Colonic mucosa (tissue), 4 donors: ENCODE results near the gene CENPA. TPM values are rescaled to one million over a fixed set of nuclear protein-coding genes. Genes with fewer than 3 reads are reported as not detected.

ENCODE experiments used
- DNase-seq: peaks from one replicate; pipeline ENCODE4 v3.0.0-alpha.2; 2020
- H3K27ac ChIP-seq: fragments of 200-600 bp; one replicate; pipeline ENCODE4 v1.8.0; 2021
- H3K27me3 ChIP-seq: fragments of 200-600 bp; one replicate; pipeline ENCODE4 v1.8.0; 2021
- H3K36me3 ChIP-seq: fragments of 200-600 bp; one replicate; pipeline ENCODE4 v1.8.0; 2021
- H3K4me1 ChIP-seq: fragments of 200-600 bp; one replicate; pipeline ENCODE4 v1.8.0; 2021; ENCODE audit warnings: mild to moderate bottlenecking
- H3K4me3 ChIP-seq: fragments of 200-600 bp; one replicate; pipeline ENCODE4 v1.8.0; 2021
- H3K9ac ChIP-seq, 2 donors: one replicate each; pipeline ENCODE4 v1.7.0; 2013; ENCODE audit warnings: control low read depth in 2 of 2, low read depth in 2 of 2, low read length in 2 of 2
- H3K9me3 ChIP-seq: fragments of 200-600 bp; one replicate; pipeline ENCODE4 v1.8.0; 2021
- CTCF ChIP-seq: fragments of 200-600 bp; IDR thresholded peaks from one replicate; pipeline ENCODE4 v1.8.0; 2022; ENCODE audit warnings: antibody characterized with exemption, mild to moderate bottlenecking
- intact Hi-C: fragments of 100-400 bp; cut with DNase I; formaldehyde crosslinking; loops from one replicate; pipeline ENCODE4 v1.14.1; 2022
- total RNA-seq, 2 donors: library from RNA; stranded (reverse); fragmentation: NEBNext Ultra II Directional in 1 of 2; extraction: Animal tissue kit (Norgen Biotek cat#: 25700) in 1 of 2; gene quantifications; one replicate each; pipeline ENCODE4 v1.2.1, GENCODE V29; 2021
- donor health status: healthy.
- donor health status: DM: no; HTN: no; CAD: no.
- donor health status: DM: no; HTN: no; CAD: no.

Gene CENPA
- total RNA-seq, 2 donors from 2014 or later = 6.5 to 22.7 TPM

GRCh38 chr2:26764078-26764887 lies 21.6 kb upstream of the CENPA start, which contains the start of gene SLC35F6:
TSS of gene SLC35F6 (plus strand) at chr2:26764284. CDS start at chr2:26764350, 66 bp downstream.
- peaks cover 8% of the 10 kb centered on the region for H3K4me1 ChIP-seq

GRCh38 chr2:26764906-26765305 lies 20.9 kb upstream of the CENPA start:
- Histone ChIP-seq H3K4me1 (peaks cover 8% of the 10 kb centered on the region), H3K9me3 (no peaks in the 10 kb centered on the region), H3K36me3 (no peaks in the 10 kb centered on the region), H3K27me3 (no peaks in the 10 kb centered on the region), H3K9ac (peak overlapping the region; percentile 94 to 99), H3K4me3 (peak overlapping the region; percentile 94), H3K27ac (peak overlapping the region; percentile 74)
- intact Hi-C loops = no loop called here
- DNase-seq = no peak
- TF ChIP-seq CTCF = no peak

More at GRCh38 chr2:26764078-26764887, 21.6 kb upstream of the CENPA start, which contains the start of gene SLC35F6:
- no peaks in the 10 kb centered on the region for H3K27me3 ChIP-seq
- intact Hi-C loops = no loop called here
- H3K4me3 ChIP-seq = peak within 1 kb of the TSS; percentile 94
- H3K9me3 ChIP-seq = no peaks in the 10 kb centered on the region
- H3K27ac ChIP-seq = peak within 1 kb of the TSS; percentile 74
- no peak for TF ChIP-seq CTCF
- no peaks in the 10 kb centered on the region for H3K36me3 ChIP-seq
- peak; percentile 84 for DNase-seq
- H3K9ac ChIP-seq = peak within 1 kb of the TSS; percentile 94 to 99

GRCh38 chr2:26765475-26766200 lies 20.2 kb upstream of the CENPA start:
- Histone ChIP-seq H3K36me3 (no peaks in the 10 kb centered on the region), H3K9ac (peak overlapping the region in 1 of 2 donors; percentile 94), H3K27me3 (no peaks in the 10 kb centered on the region), H3K9me3 (no peaks in the 10 kb centered on the region), H3K27ac (no peak overlapping the region), H3K4me1 (peaks cover 8% of the 10 kb centered on the region), H3K4me3 (peak overlapping the region; percentile 94)
- no peak for TF ChIP-seq CTCF
- intact Hi-C loops = no loop called here
- DNase-seq = no peak

- Histone ChIP-seq H3K27me3 (no peaks in the 10 kb centered on the region), H3K4me1 (peaks cover 22% of the 10 kb centered on the region), H3K4me3 (no peak overlapping the region), H3K9ac (no peak overlapping the region), H3K9me3 (no peaks in the 10 kb centered on the region), H3K36me3 (no peaks in the 10 kb centered on the region), H3K27ac (no peak overlapping the region)
- intact Hi-C loops = no loop called here
- no peak for TF ChIP-seq CTCF
- DNase-seq = no peak
Observed at GRCh38 chr2:26767129-26767528, 18.7 kb upstream of the CENPA start.

- no peak overlapping the region for H3K9ac ChIP-seq
- no peak for DNase-seq
- H3K4me3 ChIP-seq = no peak overlapping the region
- peaks cover 29% of the 10 kb centered on the region for H3K4me1 ChIP-seq
- no peaks in the 10 kb centered on the region for H3K27me3 ChIP-seq
- no peaks in the 10 kb centered on the region for H3K36me3 ChIP-seq
- no peak overlapping the region for H3K27ac ChIP-seq
- H3K9me3 ChIP-seq = no peaks in the 10 kb centered on the region
- intact Hi-C loops = no loop called here
- TF ChIP-seq CTCF = no peak
Observed at GRCh38 chr2:26767894-26768487, 17.9 kb upstream of the CENPA start.
